Stomach (tissue), 4 donors: ENCODE data around the gene MARCHF3.

Experiments
- CTCF ChIP-seq, 7 experiments: fragments of 450-650 bp in 4 of 7; fragments of 200-600 bp in 3 of 7; sonication (generic) in 3 of 7; IDR thresholded peaks; one replicate each; pipeline ENCODE4 v1.5.1; 2016 to 2019; ENCODE audit warnings: antibody characterized with exemption in 7 of 7, control low read depth in 2 of 7, mild to moderate bottlenecking in 1 of 7
- POLR2A ChIP-seq, 4 donors: fragments of 450-650 bp; IDR thresholded peaks; one replicate each; pipeline ENCODE4 v1.6.1; 2016; ENCODE audit warnings: antibody characterized with exemption in 4 of 4, control low read depth in 2 of 4, mild to moderate bottlenecking in 1 of 4, moderate library complexity in 1 of 4

- TF ChIP-seq CTCF (IDR thresholded peaks at IDR 0.05) = no peak
- no peak for TF ChIP-seq POLR2A (IDR thresholded peaks at IDR 0.05)
These were observed 42.3 kb downstream of the MARCHF3 start for GRCh38 chr5:126988021-126988569.
